SK-N-SH treated with all-trans-retinoic acid at 6 μM for 48 hours (cell line): ENCODE measurements around the gene GRAP2.

Experiments used
- ATAC-seq: fragments of 200-7000 bp; cut with Tn5 transposase; 3 replicates; pipeline ENCODE4 v1.9.1; 2020; ENCODE audit warnings: mild to moderate bottlenecking, moderate library complexity
- ARNTL ChIP-seq: fragments of 450-650 bp; formaldehyde crosslinking; IDR thresholded peaks from 2 replicates; pipeline ENCODE4 v1.5.0; 2020; ENCODE audit warnings: low read depth, mild to moderate bottlenecking, moderate library complexity, borderline replicate concordance
- BACH2 ChIP-seq: fragments of 250-450 bp; sonication (Bioruptor Pico); IDR thresholded peaks from 2 replicates; pipeline ENCODE4 v1.9.0; 2021; ENCODE audit warnings: mild to moderate bottlenecking, borderline replicate concordance
- CSDC2 ChIP-seq: fragments of 250-450 bp; sonication (Bioruptor Pico); IDR thresholded peaks from 2 replicates; pipeline ENCODE4 v1.5.0; 2020; ENCODE audit warnings: mild to moderate bottlenecking, moderate library complexity
- CSRNP3 ChIP-seq: fragments of 250-450 bp; sonication (Bioruptor Pico); IDR thresholded peaks from 2 replicates; pipeline ENCODE4 v1.5.1; 2021; ENCODE audit warnings: mild to moderate bottlenecking, moderate library complexity
- ESRRG ChIP-seq: fragments of 250-450 bp; sonication (Bioruptor Pico); IDR thresholded peaks from 2 replicates; pipeline ENCODE4 v1.6.1; 2021; ENCODE audit warnings: mild to moderate bottlenecking
- GLIS3 ChIP-seq: fragments of 250-450 bp; sonication (Bioruptor Pico); IDR thresholded peaks from 2 replicates; pipeline ENCODE4 v1.5.0; 2020; ENCODE audit warnings: mild to moderate bottlenecking, moderate library complexity
- ISL1 ChIP-seq: fragments of 250-450 bp; sonication (Bioruptor Pico); IDR thresholded peaks from 2 replicates; pipeline ENCODE4 v2.1.2; 2022; ENCODE audit warnings: mild to moderate bottlenecking, moderate library complexity
- OSR1 ChIP-seq: fragments of 250-450 bp; sonication (Bioruptor Pico); IDR thresholded peaks from 2 replicates; pipeline ENCODE4 v1.8.0; 2022; ENCODE audit warnings: moderate library complexity, mild to moderate bottlenecking, inconsistent platforms
- POU6F1 ChIP-seq: fragments of 250-450 bp; sonication (Bioruptor Pico); IDR thresholded peaks from 2 replicates; pipeline ENCODE4 v1.8.0; 2021; ENCODE audit warnings: low read depth, mild to moderate bottlenecking, moderate library complexity, borderline replicate concordance
- PPARA ChIP-seq: fragments of 250-450 bp; sonication (Bioruptor Pico); IDR thresholded peaks from 2 replicates; pipeline ENCODE4 v1.5.0; 2020; ENCODE audit warnings: mild to moderate bottlenecking, borderline replicate concordance
- RARB ChIP-seq: fragments of 250-450 bp; sonication (Bioruptor Pico); IDR thresholded peaks from 2 replicates; pipeline ENCODE4 v1.8.0; 2021; ENCODE audit warnings: mild to moderate bottlenecking, moderate library complexity
- TCF4 ChIP-seq: fragments of 250-450 bp; sonication (Bioruptor Pico); IDR thresholded peaks from 2 replicates; pipeline ENCODE4 v1.8.0; 2021; ENCODE audit warnings: mild to moderate bottlenecking, moderate library complexity, borderline replicate concordance
- ZC3H10 ChIP-seq: fragments of 250-450 bp; sonication (Bioruptor Pico); IDR thresholded peaks from 2 replicates; pipeline ENCODE4 v1.5.1; 2021; ENCODE audit warnings: mild to moderate bottlenecking, moderate library complexity
- ZFP3 ChIP-seq: fragments of 250-450 bp; sonication (Bioruptor Pico); IDR thresholded peaks from 2 replicates; pipeline ENCODE4 v1.5.0; 2020; ENCODE audit warnings: mild to moderate bottlenecking, moderate library complexity
- ZFP30 ChIP-seq: fragments of 450-650 bp; formaldehyde crosslinking; IDR thresholded peaks from 2 replicates; pipeline ENCODE4 v1.5.0; 2022; ENCODE audit warnings: mild to moderate bottlenecking, moderate library complexity
- ZNF565 ChIP-seq: fragments of 450-650 bp; formaldehyde crosslinking; conservative IDR thresholded peaks from 2 replicates; pipeline ENCODE4 v1.5.0; 2020; ENCODE audit warnings: low read depth, mild to moderate bottlenecking, moderate library complexity
- ZNF70 ChIP-seq: fragments of 450-650 bp; formaldehyde crosslinking; IDR thresholded peaks from 2 replicates; pipeline ENCODE4 v1.5.0; 2020; ENCODE audit warnings: mild to moderate bottlenecking, moderate library complexity
- ZNF8 ChIP-seq: fragments of 450-650 bp; formaldehyde crosslinking; IDR thresholded peaks from 2 replicates; pipeline ENCODE4 v1.5.0; 2020; ENCODE audit warnings: mild to moderate bottlenecking, moderate library complexity
- TF ChIP-seq, protein P1 (sequence below): fragments of 250-450 bp; sonication (Bioruptor Pico); IDR thresholded peaks from 2 replicates; pipeline ENCODE4 v1.5.0; 2020; ENCODE audit warnings: mild to moderate bottlenecking, moderate library complexity
- TF ChIP-seq, protein P2 (sequence below): fragments of 250-450 bp; sonication (Bioruptor Pico); IDR thresholded peaks from 2 replicates; pipeline ENCODE4 v1.5.1; 2020; ENCODE audit warnings: low read depth, mild to moderate bottlenecking, moderate library complexity
- TF ChIP-seq, protein P3 (sequence below): fragments of 250-450 bp; sonication (Bioruptor Pico); IDR thresholded peaks from 2 replicates; pipeline ENCODE4 v1.8.0; 2020; ENCODE audit warnings: mild to moderate bottlenecking, moderate library complexity, borderline replicate concordance

Gene GRAP2

DNA sequence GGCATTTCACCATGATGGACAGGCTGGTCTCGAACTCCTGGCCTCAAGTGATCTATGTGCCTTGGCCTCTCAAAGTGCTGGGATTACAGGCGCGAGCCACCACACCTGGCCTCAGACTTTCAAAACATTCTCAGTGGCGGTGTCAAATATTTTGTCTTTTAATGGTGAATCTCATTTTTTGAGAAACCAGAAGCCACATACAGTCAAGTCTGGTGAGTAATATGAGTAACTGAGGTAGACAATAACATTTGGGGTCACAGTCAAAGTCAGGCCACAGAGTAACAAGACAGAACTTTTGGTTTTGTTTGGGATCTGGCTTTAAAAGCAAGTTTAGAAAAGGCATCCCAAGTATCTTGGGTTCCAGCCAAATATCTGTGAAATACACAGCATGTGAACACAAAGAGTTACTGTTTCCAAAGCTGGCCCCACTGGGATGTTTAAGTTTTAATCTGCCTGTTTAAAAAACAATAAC is 53.7 kb downstream of the GRAP2 start:
- no peak for ATAC-seq
- TF ChIP-seq RARB: no peak
- TF ChIP-seq ZNF8 (CRISPR knock-in tag): no peak
- TF ChIP-seq GLIS3 (CRISPR knock-in tag): no peak
- no peak for TF ChIP-seq TCF4 (CRISPR knock-in tag)
- TF ChIP-seq ARNTL: no peak
- no peak for TF ChIP-seq ZC3H10 (CRISPR knock-in tag)
- TF ChIP-seq, all 23 proteins: peak for 0

DNA sequence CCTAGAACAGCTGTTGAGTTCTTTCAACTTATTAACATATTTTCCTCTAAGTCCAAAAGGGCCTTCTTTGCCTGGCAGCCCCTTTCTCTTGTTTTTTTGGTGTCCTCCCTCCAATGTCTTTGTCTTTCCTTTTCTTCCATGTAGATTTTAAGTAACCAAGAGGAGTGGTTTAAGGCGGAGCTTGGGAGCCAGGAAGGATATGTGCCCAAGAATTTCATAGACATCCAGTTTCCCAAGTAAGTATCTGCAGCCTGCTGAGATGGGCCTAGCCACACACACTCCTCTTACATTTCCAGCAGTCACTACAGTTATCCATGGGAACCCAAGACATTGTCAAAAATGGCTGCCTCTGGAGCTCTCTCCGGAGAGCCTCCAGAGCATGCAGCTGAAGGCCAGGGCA is 54.8 kb downstream of the GRAP2 start:
- no peak for TF ChIP-seq ESRRG (CRISPR knock-in tag)
- no peak for TF ChIP-seq ZNF70 (CRISPR knock-in tag)
- no peak for TF ChIP-seq ZFP3 (CRISPR knock-in tag)
- TF ChIP-seq, protein P1, sequence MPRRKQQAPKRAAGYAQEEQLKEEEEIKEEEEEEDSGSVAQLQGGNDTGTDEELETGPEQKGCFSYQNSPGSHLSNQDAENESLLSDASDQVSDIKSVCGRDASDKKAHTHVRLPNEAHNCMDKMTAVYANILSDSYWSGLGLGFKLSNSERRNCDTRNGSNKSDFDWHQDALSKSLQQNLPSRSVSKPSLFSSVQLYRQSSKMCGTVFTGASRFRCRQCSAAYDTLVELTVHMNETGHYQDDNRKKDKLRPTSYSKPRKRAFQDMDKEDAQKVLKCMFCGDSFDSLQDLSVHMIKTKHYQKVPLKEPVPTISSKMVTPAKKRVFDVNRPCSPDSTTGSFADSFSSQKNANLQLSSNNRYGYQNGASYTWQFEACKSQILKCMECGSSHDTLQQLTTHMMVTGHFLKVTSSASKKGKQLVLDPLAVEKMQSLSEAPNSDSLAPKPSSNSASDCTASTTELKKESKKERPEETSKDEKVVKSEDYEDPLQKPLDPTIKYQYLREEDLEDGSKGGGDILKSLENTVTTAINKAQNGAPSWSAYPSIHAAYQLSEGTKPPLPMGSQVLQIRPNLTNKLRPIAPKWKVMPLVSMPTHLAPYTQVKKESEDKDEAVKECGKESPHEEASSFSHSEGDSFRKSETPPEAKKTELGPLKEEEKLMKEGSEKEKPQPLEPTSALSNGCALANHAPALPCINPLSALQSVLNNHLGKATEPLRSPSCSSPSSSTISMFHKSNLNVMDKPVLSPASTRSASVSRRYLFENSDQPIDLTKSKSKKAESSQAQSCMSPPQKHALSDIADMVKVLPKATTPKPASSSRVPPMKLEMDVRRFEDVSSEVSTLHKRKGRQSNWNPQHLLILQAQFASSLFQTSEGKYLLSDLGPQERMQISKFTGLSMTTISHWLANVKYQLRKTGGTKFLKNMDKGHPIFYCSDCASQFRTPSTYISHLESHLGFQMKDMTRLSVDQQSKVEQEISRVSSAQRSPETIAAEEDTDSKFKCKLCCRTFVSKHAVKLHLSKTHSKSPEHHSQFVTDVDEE (CRISPR knock-in tag): no peak
- TF ChIP-seq, protein P2, sequence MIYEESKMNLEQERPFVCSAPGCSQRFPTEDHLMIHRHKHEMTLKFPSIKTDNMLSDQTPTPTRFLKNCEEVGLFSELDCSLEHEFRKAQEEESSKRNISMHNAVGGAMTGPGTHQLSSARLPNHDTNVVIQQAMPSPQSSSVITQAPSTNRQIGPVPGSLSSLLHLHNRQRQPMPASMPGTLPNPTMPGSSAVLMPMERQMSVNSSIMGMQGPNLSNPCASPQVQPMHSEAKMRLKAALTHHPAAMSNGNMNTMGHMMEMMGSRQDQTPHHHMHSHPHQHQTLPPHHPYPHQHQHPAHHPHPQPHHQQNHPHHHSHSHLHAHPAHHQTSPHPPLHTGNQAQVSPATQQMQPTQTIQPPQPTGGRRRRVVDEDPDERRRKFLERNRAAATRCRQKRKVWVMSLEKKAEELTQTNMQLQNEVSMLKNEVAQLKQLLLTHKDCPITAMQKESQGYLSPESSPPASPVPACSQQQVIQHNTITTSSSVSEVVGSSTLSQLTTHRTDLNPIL (CRISPR knock-in tag): no peak
- no peak for TF ChIP-seq POU6F1
- TF ChIP-seq ZNF565 (CRISPR knock-in tag): no peak
- TF ChIP-seq ZFP30 (CRISPR knock-in tag): no peak
- TF ChIP-seq ZC3H10 (CRISPR knock-in tag): no peak
- TF ChIP-seq ZNF8 (CRISPR knock-in tag): no peak
- no peak for TF ChIP-seq OSR1 (CRISPR knock-in tag)
- TF ChIP-seq TCF4 (CRISPR knock-in tag): no peak
- TF ChIP-seq, protein P3, sequence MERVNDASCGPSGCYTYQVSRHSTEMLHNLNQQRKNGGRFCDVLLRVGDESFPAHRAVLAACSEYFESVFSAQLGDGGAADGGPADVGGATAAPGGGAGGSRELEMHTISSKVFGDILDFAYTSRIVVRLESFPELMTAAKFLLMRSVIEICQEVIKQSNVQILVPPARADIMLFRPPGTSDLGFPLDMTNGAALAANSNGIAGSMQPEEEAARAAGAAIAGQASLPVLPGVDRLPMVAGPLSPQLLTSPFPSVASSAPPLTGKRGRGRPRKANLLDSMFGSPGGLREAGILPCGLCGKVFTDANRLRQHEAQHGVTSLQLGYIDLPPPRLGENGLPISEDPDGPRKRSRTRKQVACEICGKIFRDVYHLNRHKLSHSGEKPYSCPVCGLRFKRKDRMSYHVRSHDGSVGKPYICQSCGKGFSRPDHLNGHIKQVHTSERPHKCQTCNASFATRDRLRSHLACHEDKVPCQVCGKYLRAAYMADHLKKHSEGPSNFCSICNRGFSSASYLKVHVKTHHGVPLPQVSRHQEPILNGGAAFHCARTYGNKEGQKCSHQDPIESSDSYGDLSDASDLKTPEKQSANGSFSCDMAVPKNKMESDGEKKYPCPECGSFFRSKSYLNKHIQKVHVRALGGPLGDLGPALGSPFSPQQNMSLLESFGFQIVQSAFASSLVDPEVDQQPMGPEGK (CRISPR knock-in tag): no peak
- TF ChIP-seq CSRNP3 (CRISPR knock-in tag): no peak
- no peak for TF ChIP-seq RARB
- no peak for TF ChIP-seq PPARA (CRISPR knock-in tag)
- TF ChIP-seq ISL1: no peak
- no peak for TF ChIP-seq CSDC2 (CRISPR knock-in tag)
- TF ChIP-seq BACH2: no peak
- no peak for ATAC-seq

DNA sequence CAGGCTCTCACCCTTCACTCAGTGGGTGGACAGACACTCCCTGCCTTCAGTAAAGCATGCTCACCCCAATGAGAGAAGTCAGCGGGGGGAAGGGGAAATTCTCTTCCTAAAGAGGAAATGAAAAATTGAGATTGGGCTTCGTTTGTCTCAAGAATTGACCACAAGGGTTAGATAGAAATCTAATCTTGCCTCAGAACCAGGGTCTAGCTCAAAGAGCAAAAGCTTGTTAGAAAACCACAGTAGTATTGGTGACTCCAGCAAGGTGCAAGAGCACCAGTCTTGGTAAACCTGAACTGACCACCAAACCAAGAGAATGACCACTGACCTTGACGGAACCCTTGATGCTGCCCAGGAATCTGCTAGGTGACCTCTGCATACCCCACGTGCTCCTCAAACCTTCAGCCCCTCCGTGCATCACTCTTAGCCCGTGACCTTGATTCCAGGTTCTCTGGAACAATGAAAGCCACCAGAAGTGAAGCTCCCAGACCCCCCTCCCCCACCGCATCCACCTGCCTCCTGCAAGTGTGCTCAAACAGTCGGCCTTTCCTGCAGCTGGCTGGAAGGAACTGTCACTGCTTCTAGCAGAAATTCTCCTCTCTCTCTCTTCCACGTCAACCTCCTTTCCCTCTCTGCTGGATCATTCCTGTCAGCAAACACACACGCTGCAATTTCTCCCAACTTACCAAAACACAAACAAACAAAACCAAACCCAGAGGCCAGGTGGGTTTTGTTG is 56.2 kb downstream of the GRAP2 start:
- TF ChIP-seq ZNF70 (CRISPR knock-in tag): no peak
- TF ChIP-seq ESRRG (CRISPR knock-in tag): no peak
- no peak for TF ChIP-seq ARNTL
- TF ChIP-seq, all 23 proteins: peak for 0
- ATAC-seq: no peak
